ENCODE results near the gene TARBP2. TPM values are rescaled to one million over a fixed set of nuclear protein-coding genes. Genes with fewer than 3 reads are reported as not detected.

TARBP2 gene
- total RNA-seq, 1 donor from 2014 or later, result 45.7 TPM

DNA sequence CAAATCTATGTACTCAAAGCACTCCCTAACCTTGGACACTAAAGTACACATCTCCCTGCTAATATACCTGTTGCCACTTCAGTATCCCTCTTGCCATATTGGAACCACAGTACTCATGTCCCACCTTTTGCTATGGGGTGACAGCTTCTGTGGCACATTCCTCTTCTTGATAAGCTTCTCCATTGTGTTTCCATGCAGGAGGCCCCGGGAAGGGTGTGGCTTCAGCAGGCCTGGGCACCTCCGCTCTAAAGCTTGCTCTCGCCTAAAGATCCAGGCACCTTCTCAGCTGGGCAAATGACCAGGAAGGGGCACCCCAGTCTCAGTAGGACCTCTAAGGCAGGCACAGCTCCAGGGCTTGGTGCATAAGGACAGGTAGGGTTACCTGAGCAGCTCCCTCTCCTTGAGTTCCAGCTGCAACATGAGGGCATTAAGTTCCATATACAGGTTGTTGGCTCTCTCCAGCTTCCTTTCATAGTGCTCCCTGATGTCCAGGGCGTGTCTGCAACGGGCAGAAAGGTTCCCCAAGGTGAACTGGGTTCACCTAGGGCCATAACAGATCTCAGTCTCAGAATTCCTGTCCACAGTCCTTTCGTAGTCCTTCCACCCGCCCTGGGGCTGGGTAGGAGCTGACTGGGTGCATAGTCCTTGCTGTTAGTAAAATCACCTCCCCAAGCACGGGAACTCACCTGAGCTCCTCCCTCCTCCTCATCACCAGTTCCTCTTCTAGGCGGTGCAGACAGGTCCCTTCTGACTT, 17.7 kb upstream of the TARBP2 start:
- POLR2A ChIA-PET, result interaction anchor here (0.7 to 1.0 kb wide), 4 partner anchors 9 to 104 kb away, joined by 3 to 8 read pairs (median 5); partner anchors contain the start of gene TARBP2
- peaks cover 3% of the 10 kb centered on the region for H3K4me1 Mint-ChIP-seq
- peak overlapping the region; percentile 24 for H3K27ac Mint-ChIP-seq
- peak; percentile 26 for ATAC-seq (ENCODE audit: low read depth)
- CTCF ChIA-PET, result no interaction called here
- H3K36me3 Mint-ChIP-seq (ENCODE audit: low read depth), result peaks cover 63% of the 10 kb centered on the region
- DNase-seq, result no peak
- H3K9me3 Mint-ChIP-seq, result no peaks in the 10 kb centered on the region
- no peak for TF ChIP-seq CTCF (IDR thresholded peaks at IDR 0.05)
- intact Hi-C loops (cut with micrococcal nuclease), result no loop called here
- no peak overlapping the region for H3K4me3 Mint-ChIP-seq
- H3K27me3 Mint-ChIP-seq, result no peaks in the 10 kb centered on the region

- peak overlapping the region; percentile 24 for H3K27ac Mint-ChIP-seq
- POLR2A ChIA-PET, result interaction anchor here (0.8 to 1.0 kb wide), 2 partner anchors 9 to 17 kb away, joined by 3 to 8 read pairs; partner anchors contain the start of gene TARBP2
Observed at GRCh38 chr12:53483979-53484377, 17.1 kb upstream of the TARBP2 start.

GRCh38 chr12:53484686-53485575, 16.2 kb upstream of the TARBP2 start:
- ChIA-PET CTCF (no interaction called here), POLR2A (interaction anchor here (0.9 to 1.1 kb wide), 2 partner anchors 10 to 16 kb away, joined by 3 read pairs; partner anchors contain the start of gene TARBP2)
- no peak for TF ChIP-seq CTCF (IDR thresholded peaks at IDR 0.05)
- H3K36me3 Mint-ChIP-seq (ENCODE audit: low read depth), result peaks cover 48% of the 10 kb centered on the region
- DNase-seq (no peak), ATAC-seq (ENCODE audit: low read depth) (no peak)
- intact Hi-C loops (cut with micrococcal nuclease), result no loop called here
- H3K4me1 Mint-ChIP-seq, result peaks cover 3% of the 10 kb centered on the region
- no peaks in the 10 kb centered on the region for H3K9me3 Mint-ChIP-seq
- peak overlapping the region; percentile 25 for H3K27ac Mint-ChIP-seq
- no peak overlapping the region for H3K4me3 Mint-ChIP-seq
- no peaks in the 10 kb centered on the region for H3K27me3 Mint-ChIP-seq

More at GRCh38 chr12:53483979-53484377, 17.1 kb upstream of the TARBP2 start:
- no peak for ATAC-seq (ENCODE audit: low read depth)
- Mint-ChIP-seq H3K36me3 (ENCODE audit: low read depth) (peaks cover 58% of the 10 kb centered on the region), H3K27me3 (no peaks in the 10 kb centered on the region), H3K4me1 (peaks cover 3% of the 10 kb centered on the region), H3K4me3 (no peak overlapping the region), H3K9me3 (no peaks in the 10 kb centered on the region)
- intact Hi-C loops (cut with micrococcal nuclease), result no loop called here
- no peak for TF ChIP-seq CTCF (IDR thresholded peaks at IDR 0.05)
- DNase-seq, result no peak
- CTCF ChIA-PET, result no interaction called here

DNA sequence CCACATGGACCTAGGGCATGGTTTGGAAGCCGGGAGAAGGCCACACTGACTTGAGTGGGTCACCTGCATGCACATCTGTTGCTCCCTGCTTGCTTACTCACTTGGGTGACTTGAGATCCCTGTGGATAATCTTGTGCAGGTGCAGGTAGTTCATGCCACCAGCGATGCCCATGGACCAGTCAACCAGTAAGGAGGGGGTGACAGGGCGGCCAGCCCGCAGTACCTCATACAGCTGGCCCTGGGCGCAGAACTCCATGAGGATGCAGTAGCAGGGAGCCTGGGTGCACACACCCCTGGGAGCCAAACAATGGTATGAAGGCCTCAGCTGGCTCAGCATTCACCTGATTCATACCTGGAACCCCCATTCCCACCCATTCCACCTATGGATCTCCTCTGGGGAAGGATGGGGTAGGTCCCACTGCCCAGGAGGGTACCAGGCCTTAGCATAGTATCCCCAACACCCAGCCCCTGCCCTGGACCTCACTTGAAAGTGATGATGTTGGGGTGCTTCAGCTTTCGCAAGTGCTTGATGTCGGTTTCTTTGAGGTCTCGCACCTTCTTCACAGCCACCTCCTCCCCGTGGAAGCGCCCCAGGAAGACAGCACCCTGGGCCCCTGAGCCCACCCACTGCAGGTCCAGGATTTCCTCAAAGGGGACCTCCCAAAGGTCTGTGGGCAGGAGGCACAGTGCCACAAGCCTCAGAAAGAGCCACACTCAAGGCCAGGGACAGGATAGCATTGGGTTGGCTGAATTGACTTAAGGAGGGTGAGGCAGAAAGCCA, 14.9 kb upstream of the TARBP2 start:
- Mint-ChIP-seq H3K4me1 (peaks cover 6% of the 10 kb centered on the region), H3K27me3 (no peaks in the 10 kb centered on the region), H3K27ac (no peak overlapping the region), H3K4me3 (no peak overlapping the region), H3K9me3 (no peaks in the 10 kb centered on the region), H3K36me3 (ENCODE audit: low read depth) (peaks cover 40% of the 10 kb centered on the region)
- intact Hi-C loops (cut with micrococcal nuclease), result no loop called here
- ChIA-PET CTCF (no interaction called here), POLR2A (interaction anchor here (1.1 kb wide), 1 partner anchor 15 kb away, joined by 3 read pairs; the partner anchor contains the start of gene TARBP2)
- TF ChIP-seq CTCF (IDR thresholded peaks at IDR 0.05), result no peak
- DNase-seq (no peak), ATAC-seq (ENCODE audit: low read depth) (no peak)
